ENCODE results near the gene CCR6. TPM values are rescaled to one million over a fixed set of nuclear protein-coding genes. Genes with fewer than 3 reads are reported as not detected.
"Not testable (repeated sequence)": the region's sequence is repeated elsewhere in the genome, so short reads cannot be mapped to it uniquely, and the experiment has no call there.

Gene CCR6
- polyA plus RNA-seq, 3 donors = 0.05 to 0.11 (median 0.09) TPM

- not testable (repeated sequence) for H3K27ac ChIP-seq (ENCODE audit: low read depth, low read length)
- WGBS, 3 donors = no CpG with 5 or more reads among the region's 6 CpGs
Observed at GRCh38 chr6:167181351-167181750, 58.5 kb downstream of the CCR6 start.

- H3K27ac ChIP-seq (ENCODE audit: low read depth, low read length) = not testable (repeated sequence)
Observed at GRCh38 chr6:167182913-167183314, 60.0 kb downstream of the CCR6 start.

GRCh38 chr6:167185101-167185500, 62.2 kb downstream of the CCR6 start:
- H3K27ac ChIP-seq (ENCODE audit: low read depth, low read length) = not testable (repeated sequence)
- WGBS, 3 donors = 66 to 82% (median 74%) methylated on average over 3 of the region's 3 CpGs

More at GRCh38 chr6:167182913-167183314, 60.0 kb downstream of the CCR6 start:
- 5 to 17% (median 5%) methylated on average over 4 of the region's 8 CpGs for WGBS, 3 donors

- not testable (repeated sequence) for H3K27ac ChIP-seq (ENCODE audit: low read depth, low read length)
- WGBS, 3 donors = 55 to 72% (median 66%) methylated on average over 8 to 9 of the region's 9 CpGs
Observed at GRCh38 chr6:167187275-167187674, 64.4 kb downstream of the CCR6 start.

Other genes with a start within 250 kb of the CCR6 start
- gene RNASET2, start 166.5 kb upstream of the CCR6 start, polyA plus RNA-seq = 10 to 100 TPM; 20.5 to 36.9 (median 34.4) TPM
- gene CEP43, start 123.7 kb upstream of the CCR6 start, polyA plus RNA-seq = 1 to 10 TPM; 5.0 to 9.2 (median 6.2) TPM
- not detected for gene GPR31, start 34.9 kb downstream of the CCR6 start, polyA plus RNA-seq
- not detected for gene UNC93A, start 168.2 kb downstream of the CCR6 start, polyA plus RNA-seq
- gene TTLL2, start 202.0 kb downstream of the CCR6 start, polyA plus RNA-seq = not detected